ENCODE results near the gene ABCB9. TPM values are rescaled to one million over a fixed set of nuclear protein-coding genes. Genes with fewer than 3 reads are reported as not detected.

ABCB9 gene
- total and polyA plus RNA-seq, 2 of the 8 experiments (the other 6 are each of a cell fraction or from before 2014, with no cell fraction given): 3.8 to 8.0 TPM

GRCh38 chr12:122984612-122985337 lies 18.5 kb upstream of the ABCB9 start:
- peak overlapping the region; percentile 62; the same call in 1 of the 2 replicates for H4K8ac ChIP-seq (ENCODE audit: extremely low read depth, insufficient read depth, low read length)

More at GRCh38 chr12:122984612-122985337, 18.5 kb upstream of the ABCB9 start:
- peaks cover 0 to 2% of the 10 kb centered on the region in 2 experiments; a peak in 1 of 4 replicates for H3K79me2 ChIP-seq (ENCODE audit: control insufficient read depth in 1 of 2, insufficient read depth in 2 of 2, low read length in 2 of 2)
- H2BK5ac ChIP-seq (ENCODE audit: low read depth, low read length): no peak overlapping the region; the same call in 1 of the 2 replicates
- POLR2A ChIA-PET (ENCODE audit: partially characterized antibody): interaction anchor here (1.0 to 3.3 kb wide), 5 partner anchors 9 to 19 kb away, joined by 3 to 15 read pairs (median 3); partner anchors contain the start of genes ABCB9 and OGFOD2
- H3K27ac ChIP-seq (ENCODE audit: low read depth, low read length): no peak overlapping the region
- H4K20me1 ChIP-seq (replicated peaks in 1 of 2; ENCODE audit: control insufficient read depth in 1 of 2, insufficient read depth in 2 of 2, low read length in 2 of 2): peaks cover 0 to 7% of the 10 kb centered on the region in 2 experiments
- 87% methylated on average over 34 of the region's 34 CpGs; no CpG with 5 or more reads in 1 of the 2 experiments for WGBS, 2 experiments (ENCODE audit: extremely low coverage in 1 of 2, insufficient coverage in 1 of 2, insufficient read length in 1 of 2, insufficient replicate concordance in 2 of 2, low coverage in 1 of 2, low lambda C conversion rate in 2 of 2, missing lambda C conversion rate in 1 of 2)
- no peak overlapping the region for H4K91ac ChIP-seq (replicated peaks; ENCODE audit: insufficient read length, low read length)
- H2BK120ac ChIP-seq (replicated peaks; ENCODE audit: low read depth, low read length): no peak overlapping the region
- H3K56ac ChIP-seq (replicated peaks; ENCODE audit: insufficient read length, low read depth, low read length): no peak overlapping the region
- no peaks in the 10 kb centered on the region for H3K79me1 ChIP-seq (ENCODE audit: low read depth, low read length)
- peaks cover 15% of the 10 kb centered on the region; the same call in 1 of the 2 replicates for H3K23me2 ChIP-seq (ENCODE audit: low read depth, low read length)
- H3K4ac ChIP-seq (replicated peaks; ENCODE audit: insufficient read length, low read depth, low read length): no peak overlapping the region
- peaks cover 0 to 6% (median 1%) of the 10 kb centered on the region in 4 experiments; a peak in 2 of 8 replicates for H3K36me3 ChIP-seq (ENCODE audit: control insufficient read depth in 2 of 4, insufficient read depth in 4 of 4, low read length in 3 of 4)
- no peak overlapping the region for H3K4me3 ChIP-seq (ENCODE audit: extremely low read depth in 1 of 4, insufficient read depth in 2 of 4, low read depth in 3 of 4, low read length in 4 of 4)
- no peak overlapping the region for H3K14ac ChIP-seq (ENCODE audit: insufficient read length)
- no peak overlapping the region for H3K4me2 ChIP-seq (ENCODE audit: insufficient read depth in 1 of 2, low read depth in 2 of 2, low read length in 2 of 2)
- no peak overlapping the region for H2AFZ ChIP-seq (ENCODE audit: low read length)
- no peak overlapping the region for H2BK20ac ChIP-seq (ENCODE audit: low read length)
- no peak overlapping the region for H2BK12ac ChIP-seq (ENCODE audit: low read depth, low read length)
- no peak overlapping the region for H2AK5ac ChIP-seq (ENCODE audit: low read depth, low read length)
- no peak overlapping the region for H2BK15ac ChIP-seq (ENCODE audit: low read length)
- H3K9me3 ChIP-seq (ENCODE audit: insufficient read depth in 2 of 2, low read depth in 1 of 2, low read length in 1 of 2): no peaks in the 10 kb centered on the region
- no peak overlapping the region for H3K23ac ChIP-seq (ENCODE audit: insufficient read length)
- peaks cover 0 to 10% (median 4%) of the 10 kb centered on the region in 4 experiments; a peak in 5 of 7 replicates for H3K4me1 ChIP-seq (replicated peaks in 1 of 4; ENCODE audit: control insufficient read depth in 3 of 4, insufficient read depth in 4 of 4, low read length in 3 of 4)
- no peak overlapping the region; the same call in 1 of the 2 replicates for H3K18ac ChIP-seq (ENCODE audit: extremely low read depth, low read length)
- CTCF ChIA-PET (ENCODE audit: partially characterized antibody): interaction anchor here (0.6 to 1.8 kb wide), 5 partner anchors 16 to 224 kb away, joined by 3 to 4 read pairs (median 3); no protein-coding TSS in a partner anchor
- H3K9ac ChIP-seq (replicated peaks in 1 of 4; ENCODE audit: extremely low read depth in 1 of 4, low read depth in 3 of 4, low read length in 3 of 4): no peak overlapping the region
- H3K27me3 ChIP-seq (replicated peaks in 1 of 4; ENCODE audit: control insufficient read depth in 3 of 4, extremely low read depth in 1 of 4, insufficient read depth in 3 of 4, low read length in 3 of 4): no peaks in the 10 kb centered on the region
- H4K5ac ChIP-seq (ENCODE audit: insufficient read length, low read depth, low read length): no peak overlapping the region
- FAIRE-seq (no peak), DNase-seq (ENCODE audit: low read depth in 1 of 2, low spot score in 2 of 2) (no peak)

All from H1 (cell line).